Measurements from ENCODE around the gene CHRNA7. TPM values are rescaled to one million over a fixed set of nuclear protein-coding genes. Genes with fewer than 3 reads are reported as not detected.

The CHRNA7 gene
- polyA plus RNA-seq, 1 of the 3 experiments (the other 2 are of a cell fraction) = 0.38 TPM

GRCh38 chr15:32060706-32061105 is 30.4 kb downstream of the CHRNA7 start:
- ChIA-PET POLR2A (no interaction called here), CTCF (interaction anchor here (1.0 to 1.4 kb wide), 2 partner anchors 18 to 86 kb away, joined by 3 read pairs; no protein-coding TSS in a partner anchor)
- H3K27ac ChIP-seq (ENCODE audit: low read depth in 2 of 2, low read length in 1 of 2) = no peak overlapping the region
- 67% methylated on average over 7 of the region's 7 CpGs for WGBS (ENCODE audit: low lambda C conversion rate)
- no peak overlapping the region for H2AFZ ChIP-seq (ENCODE audit: low read depth)
- no peak overlapping the region for H3K4me2 ChIP-seq
- peaks cover 0 to 4% of the 10 kb centered on the region in 2 experiments; a peak in 2 of 4 replicates for H3K4me1 ChIP-seq (ENCODE audit: control insufficient read depth in 1 of 2, insufficient read depth in 2 of 2, low read depth in 1 of 2, low read length in 1 of 2)
- no peak for DNase-seq
- no peaks in the 10 kb centered on the region for H3K36me3 ChIP-seq (replicated peaks in 1 of 2; ENCODE audit: control insufficient read depth in 1 of 2, insufficient read depth in 2 of 2, low read length in 1 of 2)
- no peaks in the 10 kb centered on the region for H4K20me1 ChIP-seq (ENCODE audit: insufficient read depth)
- no peaks in the 10 kb centered on the region for H3K9me2 ChIP-seq
- H3F3A ChIP-seq (replicated peaks; ENCODE audit: insufficient read depth) = no peaks in the 10 kb centered on the region
- H3K9ac ChIP-seq = no peak overlapping the region
- no peaks in the 10 kb centered on the region for H3K9me3 ChIP-seq
- H3K27me3 ChIP-seq (ENCODE audit: insufficient read depth) = no peaks in the 10 kb centered on the region
- no peak overlapping the region for H3K4me3 ChIP-seq (ENCODE audit: low read depth in 2 of 2, low read length in 1 of 2)
- no peaks in the 10 kb centered on the region for H3K79me2 ChIP-seq (ENCODE audit: insufficient read depth)
- TF ChIP-seq RXRA (IDR thresholded peaks at IDR 0.05; ENCODE audit: borderline replicate concordance, low read depth) (no peak), TEAD4 (IDR thresholded peaks at IDR 0.05; ENCODE audit: borderline replicate concordance, insufficient read depth) (no peak), JUND (IDR thresholded peaks at IDR 0.05) (no peak), FOXM1 (IDR thresholded peaks at IDR 0.05; ENCODE audit: low read depth) (no peak), GATA2 (CRISPR knock-in tag; IDR thresholded peaks at IDR 0.05) (no peak), MXI1 (IDR thresholded peaks at IDR 0.05; ENCODE audit: low read depth, low read length) (no peak), EP300 (IDR thresholded peaks at IDR 0.05; ENCODE audit: borderline replicate concordance in 1 of 2, low read depth in 1 of 2, low read length in 1 of 2) (no peak), ZBTB33 (IDR thresholded peaks at IDR 0.05; ENCODE audit: borderline replicate concordance, low read depth) (no peak), SIN3A (IDR thresholded peaks at IDR 0.05; ENCODE audit: borderline replicate concordance, low read depth, low read length) (no peak), FOXJ3 (CRISPR knock-in tag; IDR thresholded peaks at IDR 0.05) (no peak), TCF12 (IDR thresholded peaks at IDR 0.05) (no peak), RFX5 (IDR thresholded peaks at IDR 0.05; ENCODE audit: low read length) (no peak), EZH2phosphoT487 (IDR thresholded peaks at IDR 0.05; ENCODE audit: borderline replicate concordance, low read depth) (no peak), MEF2A (IDR thresholded peaks at IDR 0.05; ENCODE audit: borderline replicate concordance, low read depth) (no peak), ELF1 (IDR thresholded peaks at IDR 0.05) (no peak)

GRCh38 chr15:32067115-32067514 is 36.8 kb downstream of the CHRNA7 start:
- Histone ChIP-seq H2AFZ (ENCODE audit: low read depth) (no peak overlapping the region), H3K9me2 (no peaks in the 10 kb centered on the region), H4K20me1 (ENCODE audit: insufficient read depth) (no peaks in the 10 kb centered on the region), H3K4me2 (no peak overlapping the region), H3K27me3 (ENCODE audit: insufficient read depth) (no peaks in the 10 kb centered on the region), H3K9ac (no peak overlapping the region), H3F3A (replicated peaks; ENCODE audit: insufficient read depth) (no peaks in the 10 kb centered on the region), H3K4me1 (ENCODE audit: control insufficient read depth in 1 of 2, insufficient read depth in 2 of 2, low read depth in 1 of 2, low read length in 1 of 2) (no peaks in the 10 kb centered on the region), H3K27ac (ENCODE audit: low read depth in 2 of 2, low read length in 1 of 2) (no peak overlapping the region), H3K9me3 (0 out of 2 replicates have a peak, but pooled peaks cover 6% of the 10 kb centered on the region), H3K4me3 (ENCODE audit: low read depth in 2 of 2, low read length in 1 of 2) (no peak overlapping the region), H3K79me2 (ENCODE audit: insufficient read depth) (no peaks in the 10 kb centered on the region), H3K36me3 (replicated peaks in 1 of 2; ENCODE audit: control insufficient read depth in 1 of 2, insufficient read depth in 2 of 2, low read length in 1 of 2) (no peaks in the 10 kb centered on the region)
- DNase-seq = no peak
- POLR2A ChIA-PET = no interaction called here
- TF ChIP-seq YY1 (IDR thresholded peaks at IDR 0.05; ENCODE audit: low read depth) (no peak), TAF1 (IDR thresholded peaks at IDR 0.05; ENCODE audit: borderline replicate concordance, low read depth, low read length) (no peak), NFIC (IDR thresholded peaks at IDR 0.05; ENCODE audit: borderline replicate concordance) (no peak), TEAD4 (IDR thresholded peaks at IDR 0.05; ENCODE audit: borderline replicate concordance, insufficient read depth) (no peak), ZBTB33 (IDR thresholded peaks at IDR 0.05; ENCODE audit: borderline replicate concordance, low read depth) (no peak), NRF1 (IDR thresholded peaks at IDR 0.05; ENCODE audit: low read depth, low read length) (no peak)
- 59% methylated on average over 1 of the region's 1 CpG for WGBS (ENCODE audit: low lambda C conversion rate)
- CTCF ChIA-PET = interaction anchor here (1.0 to 1.5 kb wide), 2 partner anchors 29 to 38 kb away, joined by 3 to 4 read pairs; no protein-coding TSS in a partner anchor

Measured in SK-N-SH (cell line).